Uterus (tissue), 2 donors: ENCODE measurements around the gene MMP12.

ENCODE experiments used
- POLR2A ChIP-seq, 2 donors: fragments of 450-650 bp; IDR thresholded peaks; one replicate each; pipeline ENCODE4 v1.6.1; 2016; ENCODE audit warnings: antibody characterized with exemption in 2 of 2, mild to moderate bottlenecking in 1 of 2, moderate library complexity in 1 of 2
- TF ChIP-seq, protein P1 (sequence below), 4 experiments: fragments of 200-600 bp in 2 of 4; fragments of 450-650 bp in 2 of 4; sonication (generic) in 2 of 4; IDR thresholded peaks; one replicate each; pipeline ENCODE4 v1.5.1; 2016 to 2019; ENCODE audit warnings: antibody characterized with exemption in 4 of 4, mild to moderate bottlenecking in 2 of 4, moderate library complexity in 1 of 4

DNA sequence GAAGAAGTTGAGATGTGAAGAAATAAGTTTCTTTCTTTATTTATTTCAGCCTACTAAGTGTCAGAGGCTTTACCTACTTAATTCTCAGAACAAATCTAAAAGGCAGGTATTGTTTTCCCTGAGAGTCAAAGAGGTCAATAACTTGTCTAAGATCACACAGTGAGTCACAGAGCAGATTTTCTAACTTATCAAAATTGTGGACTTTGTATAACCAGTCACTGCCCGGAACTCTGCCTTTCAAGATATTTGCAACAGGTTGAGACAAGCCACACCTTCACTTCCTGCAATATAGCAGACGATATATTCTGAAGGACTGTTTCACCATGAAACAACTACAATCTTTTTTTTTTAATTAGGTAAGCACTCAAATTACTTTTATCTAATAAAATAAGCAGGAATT lies 20.8 kb downstream of the MMP12 start:
- TF ChIP-seq, protein P1, sequence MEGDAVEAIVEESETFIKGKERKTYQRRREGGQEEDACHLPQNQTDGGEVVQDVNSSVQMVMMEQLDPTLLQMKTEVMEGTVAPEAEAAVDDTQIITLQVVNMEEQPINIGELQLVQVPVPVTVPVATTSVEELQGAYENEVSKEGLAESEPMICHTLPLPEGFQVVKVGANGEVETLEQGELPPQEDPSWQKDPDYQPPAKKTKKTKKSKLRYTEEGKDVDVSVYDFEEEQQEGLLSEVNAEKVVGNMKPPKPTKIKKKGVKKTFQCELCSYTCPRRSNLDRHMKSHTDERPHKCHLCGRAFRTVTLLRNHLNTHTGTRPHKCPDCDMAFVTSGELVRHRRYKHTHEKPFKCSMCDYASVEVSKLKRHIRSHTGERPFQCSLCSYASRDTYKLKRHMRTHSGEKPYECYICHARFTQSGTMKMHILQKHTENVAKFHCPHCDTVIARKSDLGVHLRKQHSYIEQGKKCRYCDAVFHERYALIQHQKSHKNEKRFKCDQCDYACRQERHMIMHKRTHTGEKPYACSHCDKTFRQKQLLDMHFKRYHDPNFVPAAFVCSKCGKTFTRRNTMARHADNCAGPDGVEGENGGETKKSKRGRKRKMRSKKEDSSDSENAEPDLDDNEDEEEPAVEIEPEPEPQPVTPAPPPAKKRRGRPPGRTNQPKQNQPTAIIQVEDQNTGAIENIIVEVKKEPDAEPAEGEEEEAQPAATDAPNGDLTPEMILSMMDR (IDR thresholded peaks at IDR 0.05): no peak
- TF ChIP-seq POLR2A (IDR thresholded peaks at IDR 0.05): no peak
